HEK293T (cell line): ENCODE measurements around the gene APBB2.

Experiments used
- CTCF ChIA-PET: fragments of 350-600 bp; formaldehyde crosslinking; extraction: SDS; loops from one replicate; lab custom pipeline; 2021; ENCODE audit warnings: antibody characterized with exemption, inconsistent platforms; lab: Yijun Ruan, JAX
- POLR2A ChIA-PET: fragments of 350-600 bp; formaldehyde crosslinking; extraction: SDS; loops from one replicate; lab custom pipeline; 2020; ENCODE audit warnings: antibody characterized with exemption, inconsistent platforms; lab: Yijun Ruan, JAX
- DNase-seq: peaks from one replicate; pipeline ENCODE4 v3.0.0; 2012; ENCODE audit warnings: mixed read lengths; ENCODE audit errors: extremely low spot score
- ARNT ChIP-seq: fragments of 450-650 bp; IDR thresholded peaks from 2 replicates; pipeline ENCODE4 v1.6.1; 2017; ENCODE audit warnings: mild to moderate bottlenecking
- BHLHE40 ChIP-seq: fragments of 450-650 bp; IDR thresholded peaks from 2 replicates; pipeline ENCODE4 v1.6.1; 2016; ENCODE audit warnings: mild to moderate bottlenecking, moderate library complexity, borderline replicate concordance
- CTBP1 ChIP-seq: fragments of 450-650 bp; IDR thresholded peaks from 2 replicates; pipeline ENCODE4 v1.6.1; 2016; ENCODE audit warnings: borderline replicate concordance
- ELF4 ChIP-seq: fragments of 450-650 bp; IDR thresholded peaks from 2 replicates; pipeline ENCODE4 v1.6.1; 2017; ENCODE audit warnings: antibody characterized with exemption
- FOXA1 ChIP-seq: fragments of 450-650 bp; IDR thresholded peaks from 2 replicates; pipeline ENCODE4 v1.6.1; 2016; ENCODE audit warnings: mild to moderate bottlenecking
- FOXK2 ChIP-seq: fragments of 450-650 bp; IDR thresholded peaks from 2 replicates; pipeline ENCODE4 v1.6.1; 2016; ENCODE audit warnings: mild to moderate bottlenecking
- FOXM1 ChIP-seq: fragments of 450-650 bp; IDR thresholded peaks from 2 replicates; pipeline ENCODE4 v1.6.1; 2017; ENCODE audit warnings: mild to moderate bottlenecking, borderline replicate concordance
- HDGF ChIP-seq: fragments of 450-650 bp; IDR thresholded peaks from 2 replicates; pipeline ENCODE4 v1.6.1; 2017; ENCODE audit warnings: antibody characterized with exemption, borderline replicate concordance
- L3MBTL2 ChIP-seq: fragments of 450-650 bp; conservative IDR thresholded peaks from 2 replicates; pipeline ENCODE4 v1.6.1; 2016; ENCODE audit warnings: mild to moderate bottlenecking
- LEF1 ChIP-seq: fragments of 450-650 bp; IDR thresholded peaks from 2 replicates; pipeline ENCODE4 v1.6.1; 2017; ENCODE audit warnings: mild to moderate bottlenecking, borderline replicate concordance
- NFRKB ChIP-seq: fragments of 450-650 bp; IDR thresholded peaks from 2 replicates; pipeline ENCODE4 v1.6.1; 2016; ENCODE audit warnings: mild to moderate bottlenecking, moderate library complexity
- PKNOX1 ChIP-seq: fragments of 450-650 bp; IDR thresholded peaks from 2 replicates; pipeline ENCODE4 v1.6.1; 2016
- SP1 ChIP-seq: fragments of 450-650 bp; IDR thresholded peaks from 2 replicates; pipeline ENCODE4 v1.6.1; 2017
- SUZ12 ChIP-seq: fragments of 450-650 bp; IDR thresholded peaks from 2 replicates; pipeline ENCODE4 v1.6.1; 2016; ENCODE audit warnings: mild to moderate bottlenecking
- TARDBP ChIP-seq: fragments of 450-650 bp; IDR thresholded peaks from 2 replicates; pipeline ENCODE4 v1.6.1; 2016
- ZNF384 ChIP-seq: fragments of 450-650 bp; IDR thresholded peaks from 2 replicates; pipeline ENCODE4 v1.6.1; 2016

APBB2 gene

GRCh38 chr4:40952672-40953071 is 261.7 kb downstream of the APBB2 start:
- ChIA-PET CTCF (no interaction called here), POLR2A (no interaction called here)
- DNase-seq: no peak
- TF ChIP-seq NFRKB (no peak), FOXM1 (no peak), FOXA1 (no peak), L3MBTL2 (no peak), ARNT (no peak), SP1 (no peak), CTBP1 (no peak), TARDBP (no peak), ZNF384 (no peak), SUZ12 (no peak)

GRCh38 chr4:40952217-40952616 is 262.1 kb downstream of the APBB2 start:
- DNase-seq: no peak
- POLR2A ChIA-PET: no interaction called here
- TF ChIP-seq HDGF (no peak), ZNF384 (no peak), FOXM1 (no peak), L3MBTL2 (no peak), TARDBP (no peak), ARNT (no peak), PKNOX1 (no peak), NFRKB (no peak), CTBP1 (no peak), SP1 (no peak), FOXK2 (no peak), ELF4 (no peak), LEF1 (no peak), BHLHE40 (no peak), SUZ12 (no peak), FOXA1 (no peak)
- CTCF ChIA-PET: no interaction called here

GRCh38 chr4:40951026-40951425 is 263.3 kb downstream of the APBB2 start:
- no peak for DNase-seq
- TF ChIP-seq TARDBP: no peak
- TF ChIP-seq SP1: no peak
- TF ChIP-seq ELF4: no peak
- no peak for TF ChIP-seq L3MBTL2
- no peak for TF ChIP-seq CTBP1
- TF ChIP-seq ZNF384: no peak
- TF ChIP-seq ARNT: no peak
- no peak for TF ChIP-seq SUZ12
- TF ChIP-seq NFRKB: no peak
- TF ChIP-seq FOXA1: no peak
- TF ChIP-seq FOXM1: no peak
- TF ChIP-seq PKNOX1: no peak
- TF ChIP-seq LEF1: no peak
- TF ChIP-seq HDGF: no peak
- no peak for TF ChIP-seq BHLHE40
- no peak for TF ChIP-seq FOXK2
- CTCF ChIA-PET: no interaction called here
- POLR2A ChIA-PET: no interaction called here

GRCh38 chr4:40949358-40950100 is 264.8 kb downstream of the APBB2 start:
- CTCF ChIA-PET: no interaction called here
- DNase-seq: no peak
- TF ChIP-seq FOXK2: no peak
- POLR2A ChIA-PET: no interaction called here

- TF ChIP-seq LEF1: no peak
- TF ChIP-seq PKNOX1: no peak
- TF ChIP-seq FOXK2: no peak
- TF ChIP-seq CTBP1: no peak
- no peak for TF ChIP-seq BHLHE40
- no peak for TF ChIP-seq ELF4
- no peak for TF ChIP-seq SUZ12
- no peak for TF ChIP-seq L3MBTL2
- TF ChIP-seq NFRKB: no peak
- TF ChIP-seq TARDBP: no peak
- TF ChIP-seq HDGF: no peak
- TF ChIP-seq FOXM1: no peak
- no peak for TF ChIP-seq ARNT
- no peak for TF ChIP-seq FOXA1
- no peak for TF ChIP-seq SP1
- no peak for TF ChIP-seq ZNF384
- ChIA-PET POLR2A (no interaction called here), CTCF (interaction anchor here (0.6 kb wide), 1 partner anchor 1297 kb away, joined by 3 read pairs; no protein-coding TSS in a partner anchor)
- no peak for DNase-seq
Observed at GRCh38 chr4:40948014-40948413, 266.3 kb downstream of the APBB2 start.

- DNase-seq: no peak
- POLR2A ChIA-PET: no interaction called here
- no peak for TF ChIP-seq FOXA1
- no peak for TF ChIP-seq PKNOX1
- TF ChIP-seq NFRKB: no peak
- TF ChIP-seq HDGF: no peak
- TF ChIP-seq ZNF384: no peak
- CTCF ChIA-PET: no interaction called here
Observed at GRCh38 chr4:40946652-40947051, 267.7 kb downstream of the APBB2 start.
